Stomach (tissue), 4 donors: ENCODE data around the gene SPATC1L.

Experiments used
- CTCF ChIP-seq, 7 experiments: fragments of 450-650 bp in 4 of 7; fragments of 200-600 bp in 3 of 7; sonication (generic) in 3 of 7; IDR thresholded peaks; one replicate each; pipeline ENCODE4 v1.5.1; 2016 to 2019; ENCODE audit warnings: antibody characterized with exemption in 7 of 7, control low read depth in 2 of 7, mild to moderate bottlenecking in 1 of 7
- EP300 ChIP-seq: sonication (generic); formaldehyde crosslinking; IDR thresholded peaks from one replicate; pipeline ENCODE4 v1.6.1; 2017; ENCODE audit warnings: antibody characterized with exemption
- POLR2A ChIP-seq, 4 donors: fragments of 450-650 bp; IDR thresholded peaks; one replicate each; pipeline ENCODE4 v1.6.1; 2016; ENCODE audit warnings: antibody characterized with exemption in 4 of 4, control low read depth in 2 of 4, mild to moderate bottlenecking in 1 of 4, moderate library complexity in 1 of 4

- no peak for TF ChIP-seq CTCF (IDR thresholded peaks at IDR 0.05)
- TF ChIP-seq POLR2A (IDR thresholded peaks at IDR 0.05), result no peak
- TF ChIP-seq EP300, result no peak
These were observed 5.1 kb upstream of the SPATC1L start for GRCh38 chr21:46189213-46189958.
